ENCODE measurements around the gene RGS9.

Gene RGS9

DNA sequence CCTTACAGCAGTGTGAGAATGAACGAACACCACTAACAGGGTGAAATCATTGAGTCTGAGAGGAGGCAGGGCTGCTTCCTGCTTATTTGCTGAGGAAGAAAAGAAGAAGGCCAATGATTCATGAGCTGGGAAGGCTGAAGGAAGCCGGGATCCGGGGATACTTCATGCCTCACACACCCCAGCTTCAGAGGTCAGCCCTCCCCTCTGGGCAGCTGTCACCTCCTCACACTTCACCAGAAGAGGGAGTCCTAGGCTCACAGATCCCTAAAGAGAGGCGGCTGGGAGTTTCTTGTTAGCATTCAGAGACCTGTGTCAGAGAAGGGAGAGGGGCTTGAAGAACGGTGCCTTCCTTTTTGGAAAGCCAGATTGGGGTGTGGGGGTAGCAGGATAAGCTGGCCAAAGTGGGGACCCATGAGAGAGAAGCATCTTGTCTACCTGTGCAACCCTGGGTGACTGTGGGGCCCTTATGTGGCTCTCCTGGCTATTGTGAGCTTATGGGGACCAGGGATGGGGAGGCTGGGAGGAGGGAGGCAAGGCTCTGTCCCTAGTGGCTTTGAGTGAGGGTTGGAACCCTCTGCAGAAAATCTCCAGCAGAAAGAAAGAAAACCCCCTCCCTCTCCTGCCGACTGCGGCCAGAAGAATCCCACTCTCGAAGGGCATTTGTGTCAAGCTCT lies 94.6 kb downstream of the RGS9 start:
- H3K9ac ChIP-seq (ENCODE audit: low read length in 5 of 5) = no peak overlapping the region
- peaks cover 0 to 12% (median 6%) of the 10 kb centered on the region in 5 donors for H3K9me3 ChIP-seq (ENCODE audit: control insufficient read depth in 5 of 5, low read length in 5 of 5)
- H3K36me3 ChIP-seq (ENCODE audit: control insufficient read depth in 5 of 5, insufficient read depth in 5 of 5, low read length in 5 of 5) = no peaks in the 10 kb centered on the region
- no peak overlapping the region for H3K27ac ChIP-seq (ENCODE audit: low read depth, low read length)
- H3K4me3 ChIP-seq (ENCODE audit: low read depth in 1 of 5, low read length in 5 of 5) = no peak overlapping the region
- peaks cover 0 to 16% (median 13%) of the 10 kb centered on the region in 5 donors for H3K27me3 ChIP-seq (ENCODE audit: control insufficient read depth in 5 of 5, insufficient read depth in 4 of 5, low read length in 5 of 5)
- peaks cover 0 to 13% (median 10%) of the 10 kb centered on the region in 5 donors for H3K4me1 ChIP-seq (ENCODE audit: control insufficient read depth in 5 of 5, insufficient read depth in 5 of 5, low read length in 5 of 5)

DNA sequence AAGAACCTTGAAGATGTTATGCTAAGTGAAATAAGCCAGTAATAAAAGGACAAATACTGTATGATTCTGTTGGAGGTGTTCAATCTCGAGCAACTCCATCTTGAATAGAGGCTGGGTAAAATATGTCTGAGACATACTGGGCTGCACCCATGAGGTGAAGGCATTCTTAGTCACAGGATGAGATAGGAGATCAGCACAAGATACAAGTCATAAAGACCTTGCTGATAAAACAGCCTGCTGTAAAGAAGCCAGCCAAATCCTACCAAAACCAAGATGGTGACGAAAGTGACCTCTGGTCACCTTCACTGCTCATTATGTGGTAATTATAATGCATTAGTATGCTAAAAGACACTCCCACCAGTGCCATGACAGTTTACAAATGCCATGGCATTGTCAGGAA lies 98.1 kb downstream of the RGS9 start:
- Histone ChIP-seq H3K9me3 (ENCODE audit: control insufficient read depth in 5 of 5, low read length in 5 of 5) (peaks cover 0 to 12% (median 6%) of the 10 kb centered on the region in 5 donors), H3K27me3 (ENCODE audit: control insufficient read depth in 5 of 5, insufficient read depth in 4 of 5, low read length in 5 of 5) (peaks cover 0 to 8% (median 0%) of the 10 kb centered on the region in 5 donors), H3K36me3 (ENCODE audit: control insufficient read depth in 5 of 5, insufficient read depth in 5 of 5, low read length in 5 of 5) (no peaks in the 10 kb centered on the region), H3K27ac (ENCODE audit: low read depth, low read length) (no peak overlapping the region), H3K9ac (ENCODE audit: low read length in 5 of 5) (no peak overlapping the region), H3K4me1 (ENCODE audit: control insufficient read depth in 5 of 5, insufficient read depth in 5 of 5, low read length in 5 of 5) (no peaks in the 10 kb centered on the region), H3K4me3 (ENCODE audit: low read depth in 1 of 5, low read length in 5 of 5) (no peak overlapping the region)

DNA sequence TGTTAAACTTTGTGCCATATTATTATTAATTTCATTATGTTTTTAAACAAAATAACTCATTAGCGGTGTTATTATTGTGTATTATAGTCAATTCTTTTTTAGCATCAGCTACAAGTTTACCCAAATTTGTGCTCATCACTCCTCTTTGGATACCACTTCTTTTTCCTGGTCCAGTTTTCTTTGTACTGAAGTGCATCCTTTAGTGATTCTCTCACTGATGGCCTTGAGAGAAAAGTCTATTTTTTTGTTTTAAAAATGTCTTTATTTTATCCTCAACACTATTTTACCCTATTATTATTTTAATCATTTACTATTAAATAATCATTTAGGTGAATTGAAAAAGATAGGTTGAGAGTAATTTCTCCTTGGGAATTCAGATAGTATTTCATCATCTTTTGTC lies 99.2 kb downstream of the RGS9 start:
- Histone ChIP-seq H3K27ac (ENCODE audit: low read depth, low read length) (no peak overlapping the region), H3K9ac (ENCODE audit: low read length in 5 of 5) (no peak overlapping the region), H3K4me3 (ENCODE audit: low read depth in 1 of 5, low read length in 5 of 5) (no peak overlapping the region), H3K4me1 (ENCODE audit: control insufficient read depth in 5 of 5, insufficient read depth in 5 of 5, low read length in 5 of 5) (no peaks in the 10 kb centered on the region), H3K9me3 (ENCODE audit: control insufficient read depth in 5 of 5, low read length in 5 of 5) (peaks cover 0 to 12% (median 6%) of the 10 kb centered on the region in 5 donors), H3K27me3 (ENCODE audit: control insufficient read depth in 5 of 5, insufficient read depth in 4 of 5, low read length in 5 of 5) (peaks cover 0 to 8% (median 0%) of the 10 kb centered on the region in 5 donors), H3K36me3 (ENCODE audit: control insufficient read depth in 5 of 5, insufficient read depth in 5 of 5, low read length in 5 of 5) (no peaks in the 10 kb centered on the region)

DNA sequence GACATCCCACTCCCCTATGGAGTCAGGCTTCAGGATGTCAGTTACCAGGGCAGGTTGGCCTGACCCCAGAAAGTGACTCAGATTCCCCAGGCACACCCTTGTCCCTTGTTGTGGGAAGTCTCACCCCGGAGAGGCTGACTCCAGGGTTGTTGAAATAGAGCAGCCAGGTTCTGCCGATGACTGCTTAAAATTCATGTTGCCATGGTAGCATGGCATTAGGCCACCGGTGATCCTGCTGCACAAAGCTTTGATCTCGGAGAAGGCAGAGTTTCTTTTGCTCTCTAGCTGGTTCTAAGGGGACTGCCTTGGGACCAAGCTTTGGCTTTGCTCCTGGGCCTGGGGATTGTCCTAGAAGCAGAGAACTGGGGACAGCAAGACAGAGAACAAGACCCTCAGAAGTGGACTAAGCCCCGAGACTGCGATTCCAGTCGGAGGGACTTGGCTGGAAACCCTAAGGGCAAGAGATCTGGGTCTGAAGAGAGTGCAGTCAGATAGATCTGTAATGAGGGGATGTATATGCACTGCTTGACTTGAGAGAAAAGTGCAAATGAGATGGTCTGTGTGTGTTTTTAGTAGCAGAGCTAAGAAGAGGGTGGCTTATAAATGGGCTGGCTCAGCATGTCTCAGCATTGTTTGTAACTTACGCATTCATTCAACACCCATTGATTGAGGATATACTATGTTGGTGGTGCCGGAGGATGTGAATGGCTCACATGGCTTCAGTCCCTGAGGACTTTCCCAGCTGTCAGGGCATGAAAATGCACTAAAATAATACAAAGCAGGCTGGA lies 106.9 kb downstream of the RGS9 start:
- no peaks in the 10 kb centered on the region for H3K36me3 ChIP-seq (ENCODE audit: control insufficient read depth in 5 of 5, insufficient read depth in 5 of 5, low read length in 5 of 5)
- H3K9ac ChIP-seq (ENCODE audit: low read length in 5 of 5) = no peak overlapping the region
- no peaks in the 10 kb centered on the region for H3K4me1 ChIP-seq (ENCODE audit: control insufficient read depth in 5 of 5, insufficient read depth in 5 of 5, low read length in 5 of 5)
- no peak overlapping the region for H3K4me3 ChIP-seq (ENCODE audit: low read depth in 1 of 5, low read length in 5 of 5)
- H3K9me3 ChIP-seq (ENCODE audit: control insufficient read depth in 5 of 5, low read length in 5 of 5) = peaks cover 0 to 3% (median 0%) of the 10 kb centered on the region in 5 donors
- H3K27ac ChIP-seq (ENCODE audit: low read depth, low read length) = no peak overlapping the region
- peaks cover 3 to 13% (median 10%) of the 10 kb centered on the region in 5 donors for H3K27me3 ChIP-seq (ENCODE audit: control insufficient read depth in 5 of 5, insufficient read depth in 4 of 5, low read length in 5 of 5)

DNA sequence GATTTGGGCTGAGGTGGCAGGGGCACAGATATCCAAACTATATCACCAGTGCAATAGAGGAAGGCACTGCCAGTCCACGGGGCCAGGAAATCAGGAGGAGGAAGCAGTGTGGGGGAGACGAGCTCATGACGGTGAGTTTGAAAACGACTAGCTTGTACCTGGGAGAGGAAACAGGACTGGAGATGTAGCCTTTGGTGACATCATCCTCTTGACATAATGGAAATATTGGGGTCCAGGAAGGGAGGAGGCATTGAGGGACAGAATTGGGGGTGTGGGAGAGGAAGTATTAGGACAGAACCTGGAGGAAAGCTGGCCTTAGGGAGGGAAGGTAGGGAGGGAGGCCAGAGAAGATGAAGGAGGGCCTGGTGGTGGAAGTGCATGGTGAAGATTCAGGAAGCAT lies 109.1 kb downstream of the RGS9 start:
- Histone ChIP-seq H3K27me3 (ENCODE audit: control insufficient read depth in 5 of 5, insufficient read depth in 4 of 5, low read length in 5 of 5) (peaks cover 3 to 15% (median 13%) of the 10 kb centered on the region in 5 donors), H3K27ac (ENCODE audit: low read depth, low read length) (no peak overlapping the region), H3K9ac (ENCODE audit: low read length in 5 of 5) (no peak overlapping the region), H3K36me3 (ENCODE audit: control insufficient read depth in 5 of 5, insufficient read depth in 5 of 5, low read length in 5 of 5) (no peaks in the 10 kb centered on the region), H3K4me3 (ENCODE audit: low read depth in 1 of 5, low read length in 5 of 5) (no peak overlapping the region), H3K9me3 (ENCODE audit: control insufficient read depth in 5 of 5, low read length in 5 of 5) (peaks cover 0 to 3% (median 0%) of the 10 kb centered on the region in 5 donors), H3K4me1 (ENCODE audit: control insufficient read depth in 5 of 5, insufficient read depth in 5 of 5, low read length in 5 of 5) (no peaks in the 10 kb centered on the region)

DNA sequence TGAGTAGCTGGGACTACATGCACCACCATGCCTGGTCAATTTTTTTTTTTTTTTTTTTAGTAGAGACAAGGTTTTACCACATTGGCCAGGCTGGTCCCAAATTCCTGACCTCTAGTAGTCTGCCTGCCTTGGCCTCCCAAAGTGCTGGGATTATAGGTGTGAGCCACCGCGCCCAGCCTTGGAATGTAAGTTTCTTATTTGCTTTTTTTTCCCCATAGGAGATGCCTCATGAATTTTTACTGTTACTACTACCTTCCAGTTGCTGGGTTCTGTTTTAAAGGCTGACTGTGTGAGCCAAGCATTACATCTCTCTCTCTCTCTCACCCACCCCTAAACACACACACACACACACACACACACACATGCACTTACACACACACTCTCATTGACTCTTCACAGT lies 112.6 kb downstream of the RGS9 start:
- Histone ChIP-seq H3K9ac (ENCODE audit: low read length in 5 of 5) (no peak overlapping the region), H3K27ac (ENCODE audit: low read depth, low read length) (no peak overlapping the region), H3K4me1 (ENCODE audit: control insufficient read depth in 5 of 5, insufficient read depth in 5 of 5, low read length in 5 of 5) (no peaks in the 10 kb centered on the region), H3K36me3 (ENCODE audit: control insufficient read depth in 5 of 5, insufficient read depth in 5 of 5, low read length in 5 of 5) (no peaks in the 10 kb centered on the region), H3K9me3 (ENCODE audit: control insufficient read depth in 5 of 5, low read length in 5 of 5) (peaks cover 0 to 3% (median 0%) of the 10 kb centered on the region in 5 donors), H3K4me3 (ENCODE audit: low read depth in 1 of 5, low read length in 5 of 5) (no peak overlapping the region), H3K27me3 (ENCODE audit: control insufficient read depth in 5 of 5, insufficient read depth in 4 of 5, low read length in 5 of 5) (peaks cover 0 to 17% (median 8%) of the 10 kb centered on the region in 5 donors)

DNA sequence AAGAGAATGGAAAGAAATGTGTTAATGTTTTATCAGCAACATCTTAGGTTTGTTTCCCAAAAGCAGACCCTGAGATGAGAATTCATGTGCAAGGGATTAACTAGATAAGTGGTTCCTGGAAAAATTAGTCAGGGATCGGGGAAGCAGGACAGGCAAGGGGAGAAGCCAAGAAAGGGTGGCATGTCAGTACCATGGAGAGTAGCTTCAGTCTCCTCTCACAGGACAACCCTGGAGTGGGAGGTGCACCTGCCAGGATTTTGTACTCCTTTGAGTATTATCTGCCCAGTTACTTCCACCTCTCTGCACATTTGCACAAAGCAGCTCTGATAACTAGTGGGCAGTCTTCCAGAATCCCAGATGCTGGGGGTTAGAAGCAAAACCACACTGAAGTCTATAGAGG lies 117.0 kb downstream of the RGS9 start:
- H3K27ac ChIP-seq (ENCODE audit: low read depth, low read length) = no peak overlapping the region
- no peaks in the 10 kb centered on the region for H3K4me1 ChIP-seq (ENCODE audit: control insufficient read depth in 5 of 5, insufficient read depth in 5 of 5, low read length in 5 of 5)
- H3K9ac ChIP-seq (ENCODE audit: low read length in 5 of 5) = no peak overlapping the region
- no peak overlapping the region for H3K4me3 ChIP-seq (ENCODE audit: low read depth in 1 of 5, low read length in 5 of 5)
- no peaks in the 10 kb centered on the region for H3K36me3 ChIP-seq (ENCODE audit: control insufficient read depth in 5 of 5, insufficient read depth in 5 of 5, low read length in 5 of 5)
- H3K9me3 ChIP-seq (ENCODE audit: control insufficient read depth in 5 of 5, low read length in 5 of 5) = peaks cover 0 to 5% (median 0%) of the 10 kb centered on the region in 5 donors
- H3K27me3 ChIP-seq (ENCODE audit: control insufficient read depth in 5 of 5, insufficient read depth in 4 of 5, low read length in 5 of 5) = peaks cover 0 to 9% (median 4%) of the 10 kb centered on the region in 5 donors

DNA sequence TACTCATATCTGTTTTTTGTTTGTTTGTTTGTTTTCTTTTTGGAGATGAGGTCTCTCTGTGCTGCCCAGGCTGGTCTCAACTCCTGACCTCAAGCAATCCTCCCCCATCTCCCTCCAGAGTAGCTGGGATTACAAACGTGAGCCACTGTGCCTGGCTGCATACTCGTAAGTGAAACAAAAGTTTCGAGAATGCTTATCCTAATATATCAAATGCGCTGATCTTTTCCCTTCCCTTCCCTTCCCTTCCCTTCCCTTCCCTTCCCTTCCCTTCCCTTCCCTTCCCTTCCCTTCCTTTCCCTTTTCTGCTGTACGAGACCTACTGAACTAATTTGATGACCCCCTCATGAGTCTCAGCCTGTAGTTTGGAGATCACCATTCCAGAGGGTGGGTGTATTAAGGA lies 122.1 kb downstream of the RGS9 start:
- Histone ChIP-seq H3K9me3 (ENCODE audit: control insufficient read depth in 5 of 5, low read length in 5 of 5) (peaks cover 0 to 5% (median 0%) of the 10 kb centered on the region in 5 donors), H3K36me3 (ENCODE audit: control insufficient read depth in 5 of 5, insufficient read depth in 5 of 5, low read length in 5 of 5) (no peaks in the 10 kb centered on the region), H3K4me3 (ENCODE audit: low read depth in 1 of 5, low read length in 5 of 5) (no peak overlapping the region), H3K9ac (ENCODE audit: low read length in 5 of 5) (no peak overlapping the region), H3K27ac (ENCODE audit: low read depth, low read length) (no peak overlapping the region), H3K4me1 (ENCODE audit: control insufficient read depth in 5 of 5, insufficient read depth in 5 of 5, low read length in 5 of 5) (no peaks in the 10 kb centered on the region), H3K27me3 (ENCODE audit: control insufficient read depth in 5 of 5, insufficient read depth in 4 of 5, low read length in 5 of 5) (peaks cover 0 to 2% (median 0%) of the 10 kb centered on the region in 5 donors)

DNA sequence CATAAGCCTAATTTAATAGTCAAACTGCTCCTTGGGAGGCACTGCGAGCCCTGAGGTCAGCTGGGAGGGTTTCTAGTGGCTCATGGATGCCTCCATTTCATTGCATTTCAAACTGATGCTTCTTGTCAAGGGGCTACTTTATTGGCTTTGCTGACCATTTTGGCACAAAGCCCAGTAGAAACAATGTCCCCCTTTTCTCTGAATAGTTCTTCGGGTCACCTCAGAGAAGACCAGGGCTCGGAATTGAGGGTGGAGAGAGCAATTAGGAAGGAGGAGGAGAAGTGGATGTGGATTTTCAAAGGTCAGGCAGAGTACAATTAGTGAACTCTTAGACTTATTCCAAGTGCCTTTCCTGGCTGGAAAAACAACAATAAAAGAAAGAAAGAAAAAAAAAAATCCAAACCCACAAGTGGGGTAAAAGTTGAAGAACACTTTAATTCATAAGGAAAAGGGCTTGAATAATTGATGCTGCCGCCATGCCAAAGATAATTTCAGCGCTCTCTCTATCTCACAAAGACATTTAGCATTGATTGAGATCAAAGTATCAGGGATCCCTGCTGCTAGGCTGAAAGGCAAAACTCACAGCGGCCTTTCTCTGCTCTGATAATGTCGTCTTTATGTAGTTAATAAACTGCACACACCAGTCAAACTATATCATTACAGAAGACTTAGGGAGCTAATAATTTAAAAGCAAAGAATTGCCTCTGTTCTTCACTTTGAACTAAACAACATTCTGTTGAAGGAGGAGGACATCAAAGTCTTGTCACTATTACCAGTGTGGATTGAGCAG lies 122.7 kb downstream of the RGS9 start:
- Histone ChIP-seq H3K9ac (ENCODE audit: low read length in 5 of 5) (no peak overlapping the region), H3K27me3 (ENCODE audit: control insufficient read depth in 5 of 5, insufficient read depth in 4 of 5, low read length in 5 of 5) (no peaks in the 10 kb centered on the region), H3K9me3 (ENCODE audit: control insufficient read depth in 5 of 5, low read length in 5 of 5) (peaks cover 0 to 5% (median 0%) of the 10 kb centered on the region in 5 donors), H3K4me3 (ENCODE audit: low read depth in 1 of 5, low read length in 5 of 5) (no peak overlapping the region), H3K27ac (ENCODE audit: low read depth, low read length) (no peak overlapping the region), H3K4me1 (ENCODE audit: control insufficient read depth in 5 of 5, insufficient read depth in 5 of 5, low read length in 5 of 5) (no peaks in the 10 kb centered on the region), H3K36me3 (ENCODE audit: control insufficient read depth in 5 of 5, insufficient read depth in 5 of 5, low read length in 5 of 5) (no peaks in the 10 kb centered on the region)
